GM12874 (cell line): Measurements from ENCODE around the gene TTC21B.

Experiments
- CTCF ChIP-seq: IDR thresholded peaks from 2 replicates; pipeline ENCODE4 v1.5.1; 2011; ENCODE audit warnings: low read depth, mild to moderate bottlenecking, control low read depth, low read length, moderate library complexity; ENCODE audit not compliant: insufficient read depth

The TTC21B gene

GRCh38 chr2:165952085-165952484 is 1.5 kb downstream of the TTC21B start:
- TF ChIP-seq CTCF, result no peak

GRCh38 chr2:165950438-165950837 is 3.1 kb downstream of the TTC21B start:
- no peak for TF ChIP-seq CTCF

- no peak for TF ChIP-seq CTCF
Observed at GRCh38 chr2:165941827-165942226, 11.7 kb downstream of the TTC21B start.

GRCh38 chr2:165938237-165938636 is 15.3 kb downstream of the TTC21B start:
- no peak for TF ChIP-seq CTCF

GRCh38 chr2:165933211-165933910 is 20.2 kb downstream of the TTC21B start:
- no peak for TF ChIP-seq CTCF

- TF ChIP-seq CTCF, result no peak
Observed at GRCh38 chr2:165927774-165928173, 25.8 kb downstream of the TTC21B start.

GRCh38 chr2:165927353-165927752 is 26.2 kb downstream of the TTC21B start:
- no peak for TF ChIP-seq CTCF

- TF ChIP-seq CTCF, result no peak
Observed at GRCh38 chr2:165924946-165925345, 28.6 kb downstream of the TTC21B start.
